Measurements from ENCODE around the gene VAMP1. TPM values are rescaled to one million over a fixed set of nuclear protein-coding genes. Genes with fewer than 3 reads are reported as not detected.

Gene VAMP1
- total RNA-seq, 1 donor = 6.5 TPM

GRCh38 chr12:6463216-6463615 lies 7.3 kb downstream of the VAMP1 start:
- H3K4me1 ChIP-seq (ENCODE audit: insufficient read depth, low read length) = peaks cover 5% of the 10 kb centered on the region
- H3K9me3 ChIP-seq (ENCODE audit: low read depth, low read length) = no peaks in the 10 kb centered on the region
- H2AFZ ChIP-seq (ENCODE audit: low read length) = no peak overlapping the region
- DNase-seq (ENCODE audit: insufficient read length, low spot score, missing footprints) = no peak
- H4K20me1 ChIP-seq (ENCODE audit: insufficient read depth, low read length) = peaks cover 7% of the 10 kb centered on the region
- H3K27ac ChIP-seq (ENCODE audit: low read depth, low read length) = no peak overlapping the region
- H3K79me2 ChIP-seq (ENCODE audit: insufficient read depth, low read length) = peaks cover 14% of the 10 kb centered on the region
- no peak overlapping the region for H3K4me3 ChIP-seq (ENCODE audit: insufficient read depth, low read length)
- no peak for TF ChIP-seq CTCF (IDR thresholded peaks at IDR 0.05; ENCODE audit: extremely low read depth, low read depth, low read length)
- H3K36me3 ChIP-seq (ENCODE audit: insufficient read depth, low read length) = peaks cover 79% of the 10 kb centered on the region
- no peak overlapping the region for H3K4me2 ChIP-seq (ENCODE audit: insufficient read depth, low read length)
- H3K27me3 ChIP-seq (ENCODE audit: insufficient read depth, low read length) = no peaks in the 10 kb centered on the region

GRCh38 chr12:6462234-6462995 lies 8.1 kb downstream of the VAMP1 start:
- Histone ChIP-seq H3K79me2 (ENCODE audit: insufficient read depth, low read length) (peaks cover 6% of the 10 kb centered on the region), H3K4me2 (ENCODE audit: insufficient read depth, low read length) (no peak overlapping the region), H3K9me3 (ENCODE audit: low read depth, low read length) (no peaks in the 10 kb centered on the region), H3K4me3 (ENCODE audit: insufficient read depth, low read length) (no peak overlapping the region), H3K27me3 (ENCODE audit: insufficient read depth, low read length) (no peaks in the 10 kb centered on the region), H3K27ac (ENCODE audit: low read depth, low read length) (no peak overlapping the region), H2AFZ (ENCODE audit: low read length) (no peak overlapping the region), H3K36me3 (ENCODE audit: insufficient read depth, low read length) (peaks cover 83% of the 10 kb centered on the region), H4K20me1 (ENCODE audit: insufficient read depth, low read length) (peaks cover 7% of the 10 kb centered on the region), H3K4me1 (ENCODE audit: insufficient read depth, low read length) (no peaks in the 10 kb centered on the region)
- TF ChIP-seq CTCF (IDR thresholded peaks at IDR 0.05; ENCODE audit: extremely low read depth, low read depth, low read length) = no peak
- DNase-seq (ENCODE audit: insufficient read length, low spot score, missing footprints) = no peak

- Histone ChIP-seq H3K36me3 (ENCODE audit: insufficient read depth, low read length) (peaks cover 84% of the 10 kb centered on the region), H3K27me3 (ENCODE audit: insufficient read depth, low read length) (no peaks in the 10 kb centered on the region), H4K20me1 (ENCODE audit: insufficient read depth, low read length) (peaks cover 5% of the 10 kb centered on the region), H3K4me1 (ENCODE audit: insufficient read depth, low read length) (no peaks in the 10 kb centered on the region), H3K27ac (ENCODE audit: low read depth, low read length) (no peak overlapping the region), H2AFZ (ENCODE audit: low read length) (no peak overlapping the region), H3K4me2 (ENCODE audit: insufficient read depth, low read length) (no peak overlapping the region), H3K4me3 (ENCODE audit: insufficient read depth, low read length) (no peak overlapping the region), H3K79me2 (ENCODE audit: insufficient read depth, low read length) (peaks cover 4% of the 10 kb centered on the region), H3K9me3 (ENCODE audit: low read depth, low read length) (no peaks in the 10 kb centered on the region)
- DNase-seq (ENCODE audit: insufficient read length, low spot score, missing footprints) = no peak
- TF ChIP-seq CTCF (IDR thresholded peaks at IDR 0.05; ENCODE audit: extremely low read depth, low read depth, low read length) = no peak
These were observed 8.9 kb downstream of the VAMP1 start for GRCh38 chr12:6461401-6462233.

Data from osteoblast (primary cell).